HTR-8/SVneo (cell line): ENCODE data around the gene PRKCB.

Source experiments
- DNase-seq: peaks from one replicate; pipeline ENCODE4 v3.0.0; 2011; ENCODE audit warnings: low spot score, mixed read lengths; ENCODE audit not compliant: insufficient read length
- FAIRE-seq: peaks from 2 replicates; lab custom pipeline; 2011; peaks lifted over from hg19 to GRCh38; lab: Jason Lieb, UNC

The PRKCB gene

DNA sequence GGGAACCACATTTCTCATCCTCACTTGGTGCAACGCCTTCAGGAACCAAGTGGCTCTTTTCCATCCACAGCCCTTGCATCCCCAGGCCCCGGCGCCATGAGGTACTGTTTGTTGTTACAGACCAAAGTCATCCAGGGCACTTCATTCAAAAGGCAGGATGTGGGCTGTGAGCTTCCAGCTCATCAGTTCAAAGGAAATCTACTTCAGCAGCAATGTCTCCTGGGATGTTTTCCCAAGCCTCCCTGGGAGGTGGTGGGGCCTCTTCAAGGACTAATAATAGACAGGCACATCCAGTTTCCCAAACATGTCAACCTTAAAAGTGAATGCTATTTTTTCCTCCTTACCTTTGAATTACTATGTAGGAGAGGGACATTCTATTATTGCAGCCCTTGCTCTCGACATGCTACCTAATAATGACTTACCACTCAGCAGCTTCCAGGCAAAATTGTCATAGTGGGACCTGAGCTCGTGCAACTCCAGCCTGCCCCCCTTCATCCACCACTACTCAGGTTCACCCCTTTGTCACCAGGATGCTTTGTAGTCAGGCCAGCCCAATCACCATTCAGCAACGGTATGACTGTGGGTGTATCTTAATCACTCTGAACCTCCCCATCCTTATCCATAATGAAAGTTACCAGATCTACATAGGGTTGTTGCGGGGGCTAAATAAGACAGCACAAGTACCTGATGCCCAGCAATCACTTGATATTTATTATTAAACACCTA, 1.7 kb upstream of the PRKCB start:
- DNase-seq (no peak), FAIRE-seq (no peak)

DNA sequence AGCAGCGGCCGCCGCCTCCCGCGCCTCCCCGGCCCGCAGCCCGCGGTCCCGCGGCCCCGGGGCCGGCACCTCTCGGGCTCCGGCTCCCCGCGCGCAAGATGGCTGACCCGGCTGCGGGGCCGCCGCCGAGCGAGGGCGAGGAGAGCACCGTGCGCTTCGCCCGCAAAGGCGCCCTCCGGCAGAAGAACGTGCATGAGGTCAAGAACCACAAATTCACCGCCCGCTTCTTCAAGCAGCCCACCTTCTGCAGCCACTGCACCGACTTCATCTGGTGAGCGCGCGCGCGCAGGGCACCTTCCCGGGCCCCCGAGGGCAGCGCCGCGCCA, 258 bp downstream of the PRKCB start:
- no peak for DNase-seq
- FAIRE-seq, result no peak

DNA sequence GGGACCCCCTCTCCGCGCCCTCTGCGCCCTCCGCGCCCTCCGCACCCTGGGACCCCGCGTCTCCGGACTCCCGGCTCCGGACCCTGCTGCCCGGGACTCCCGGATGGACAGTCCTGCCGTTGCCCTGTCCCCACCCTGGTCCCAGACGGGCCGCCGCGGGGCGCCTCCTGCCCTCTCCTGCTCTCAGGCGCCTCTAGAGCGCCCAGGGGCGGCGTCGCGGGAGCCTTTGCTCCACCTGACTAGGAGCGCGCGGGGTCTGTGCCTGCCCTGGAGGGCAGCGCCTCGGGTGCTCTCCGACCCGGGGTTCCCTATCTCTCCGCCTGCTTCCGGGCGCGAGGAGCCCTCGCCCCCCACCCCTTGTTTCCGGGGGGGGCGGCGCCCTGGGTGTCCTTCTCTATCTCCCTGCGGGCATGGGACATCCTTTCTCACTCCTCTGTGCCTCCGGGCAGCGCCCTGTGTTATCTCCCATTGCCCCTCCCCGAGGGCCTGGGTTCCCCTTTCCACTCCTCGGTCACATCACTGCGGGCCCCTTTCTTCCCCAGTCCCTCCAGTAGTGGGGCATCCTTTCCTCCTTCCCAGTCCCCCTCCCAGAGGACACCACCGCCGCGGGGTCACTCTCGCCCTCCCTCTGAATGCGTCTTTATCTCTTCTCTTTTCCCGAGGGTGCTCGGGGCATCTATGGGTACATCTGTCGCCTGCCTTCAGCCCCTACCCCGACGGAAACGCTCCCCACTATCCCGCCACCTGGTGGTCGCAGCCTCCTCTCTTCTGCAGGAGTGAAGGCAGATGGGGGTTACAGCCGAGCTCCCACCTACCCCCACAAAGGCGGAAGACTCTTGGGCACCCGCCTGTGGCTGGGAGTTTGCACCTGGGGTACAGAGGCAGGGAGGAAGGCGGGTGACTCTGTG, 875 bp downstream of the PRKCB start:
- DNase-seq (no peak), FAIRE-seq (no peak)

DNA sequence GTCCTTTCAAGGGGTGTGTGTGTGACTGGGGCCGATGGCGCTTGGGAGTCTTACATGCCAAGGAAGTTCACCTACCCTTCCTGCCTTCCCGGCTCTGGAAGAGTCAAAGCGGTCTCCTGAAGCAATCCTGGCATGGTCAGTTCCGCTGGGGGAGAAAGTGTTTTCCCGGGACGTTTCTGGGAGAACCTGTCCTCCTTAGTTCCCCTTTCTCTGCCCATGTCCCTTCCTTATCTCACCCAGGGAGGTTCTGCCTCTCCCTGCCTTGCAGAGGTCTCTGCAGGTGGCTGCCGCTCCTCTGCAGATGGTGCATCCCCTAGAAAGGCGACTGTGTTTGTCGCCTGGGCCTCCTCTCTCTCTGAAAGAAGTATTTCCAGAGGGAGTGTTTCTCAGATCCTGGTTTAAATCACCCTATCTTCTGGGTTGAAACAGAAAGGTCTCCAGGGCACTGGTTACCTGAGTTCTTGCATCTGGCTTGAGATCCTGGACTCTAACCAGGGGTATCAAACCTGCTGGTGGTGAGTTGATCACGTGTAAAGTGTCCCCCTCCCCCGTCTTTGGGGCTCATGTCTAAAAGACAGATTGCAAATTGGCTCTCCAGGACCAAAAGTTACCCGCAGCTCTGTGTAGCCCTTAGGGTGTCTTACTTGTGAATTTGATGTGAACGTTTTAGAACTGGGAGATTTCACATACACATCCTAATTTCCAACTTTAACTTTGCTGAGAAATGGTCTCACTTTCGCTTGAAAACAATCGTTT, 1.9 kb downstream of the PRKCB start:
- DNase-seq (no peak), FAIRE-seq (no peak)

DNA sequence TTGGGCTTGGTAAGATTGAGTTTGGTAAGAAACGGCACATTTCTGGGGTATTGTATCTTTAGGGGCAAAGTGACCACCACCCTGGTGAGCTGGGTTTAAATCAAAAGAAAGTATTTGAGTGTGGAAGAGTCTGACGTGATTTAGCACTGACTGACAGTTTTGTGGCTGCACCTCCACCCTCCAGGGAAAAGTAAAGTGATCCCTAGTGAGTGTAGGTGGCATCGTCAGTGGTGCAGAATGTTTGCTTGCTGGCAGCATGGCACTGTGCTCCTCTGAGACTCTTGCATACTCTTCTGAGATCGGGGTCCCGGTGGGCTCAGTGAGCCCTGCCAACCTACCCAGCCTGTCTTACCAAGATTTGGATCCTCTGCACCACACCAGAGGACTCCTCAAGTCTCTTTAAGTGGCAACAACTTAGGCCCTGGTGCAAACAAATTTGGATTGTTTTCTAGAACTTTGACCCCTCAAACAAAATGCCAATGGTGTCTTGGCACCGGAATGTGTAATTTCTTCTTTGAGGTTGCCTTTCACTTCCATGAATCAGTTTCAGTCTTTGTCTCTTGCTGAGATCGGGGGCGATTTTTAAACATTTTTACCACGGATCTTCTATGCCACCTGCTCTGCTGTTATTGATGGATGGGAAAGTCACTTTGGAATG, 2.8 kb downstream of the PRKCB start:
- no peak for FAIRE-seq
- no peak for DNase-seq

DNA sequence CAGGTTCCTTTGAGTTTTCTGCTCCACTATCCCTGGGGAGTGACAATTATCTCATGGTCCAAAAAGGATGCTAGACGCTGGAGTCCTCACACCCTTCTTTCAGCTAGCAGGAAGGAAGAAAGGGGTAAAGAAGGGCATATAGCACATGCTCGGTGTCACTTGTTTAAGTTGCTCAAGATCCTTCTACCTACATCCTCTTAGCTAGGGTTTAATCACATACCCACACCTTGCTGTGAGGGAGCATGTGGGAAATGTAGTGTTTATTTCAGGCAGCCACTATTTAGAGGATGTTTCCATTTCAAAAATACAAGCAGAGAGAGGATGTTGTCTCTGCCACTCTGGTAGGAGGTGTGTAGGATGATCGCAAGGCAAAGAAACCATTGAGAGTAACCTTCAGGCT, 4.5 kb downstream of the PRKCB start:
- no peak for DNase-seq
- no peak for FAIRE-seq

DNA sequence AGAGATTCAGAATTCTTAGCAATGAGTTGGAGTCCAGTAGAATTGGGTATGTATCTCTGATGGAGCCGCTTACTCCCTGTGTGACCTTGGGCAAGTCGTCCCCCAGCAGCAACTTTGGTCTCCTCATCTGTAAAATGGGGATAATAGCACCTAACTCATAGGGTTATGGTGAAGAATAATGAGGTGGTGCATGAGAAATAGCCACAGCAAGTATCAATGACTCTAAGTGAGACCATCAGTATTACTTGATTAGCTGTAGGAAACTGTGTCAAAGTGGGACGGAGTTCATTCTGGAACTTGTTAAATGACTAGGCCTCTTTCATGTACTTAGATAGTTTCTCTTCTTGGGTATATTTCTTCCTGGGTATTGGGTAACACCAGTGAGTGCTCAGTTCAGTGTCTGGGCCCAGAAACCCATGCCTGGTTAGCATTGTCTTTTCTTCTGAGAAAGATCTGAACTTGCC, 6.4 kb downstream of the PRKCB start:
- FAIRE-seq, result no peak
- DNase-seq, result no peak

DNA sequence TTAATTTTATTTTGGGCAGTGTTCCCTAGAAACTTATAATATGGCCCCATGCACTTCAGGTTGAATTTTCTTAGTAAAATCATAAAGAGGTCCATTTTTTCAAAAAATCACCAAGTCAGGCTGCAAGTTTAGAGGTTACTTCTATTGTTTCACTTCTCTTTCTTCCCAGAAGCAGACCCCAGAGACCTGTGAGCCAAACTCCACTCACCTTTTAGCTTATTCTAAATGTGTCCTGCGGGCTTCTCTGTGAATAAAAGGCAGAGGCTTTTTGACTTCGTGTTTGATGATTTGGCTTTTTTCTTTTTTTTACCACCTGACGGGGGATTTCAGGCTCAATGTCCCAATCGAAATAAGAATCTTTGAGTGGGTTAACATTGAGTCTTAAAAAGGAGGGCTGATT, 7.4 kb downstream of the PRKCB start:
- no peak for FAIRE-seq
- no peak for DNase-seq

DNA sequence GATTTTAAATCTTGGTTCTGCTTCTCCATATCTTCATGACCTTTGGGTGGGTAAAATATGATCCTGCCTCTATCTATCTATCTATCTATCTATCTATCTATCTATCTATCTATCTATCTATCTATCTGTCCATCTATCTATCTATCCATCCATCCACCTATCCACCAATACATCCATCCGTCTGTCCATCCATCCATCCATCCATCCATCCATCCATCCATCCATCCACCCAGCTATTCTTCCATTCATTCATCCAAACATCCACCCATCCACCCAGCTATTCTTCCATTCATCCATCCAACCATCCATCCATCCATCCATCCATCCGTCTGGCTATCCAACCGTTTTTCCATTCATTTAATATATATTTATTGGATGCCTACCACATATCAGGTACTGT, 11.5 kb downstream of the PRKCB start:
- no peak for FAIRE-seq

DNA sequence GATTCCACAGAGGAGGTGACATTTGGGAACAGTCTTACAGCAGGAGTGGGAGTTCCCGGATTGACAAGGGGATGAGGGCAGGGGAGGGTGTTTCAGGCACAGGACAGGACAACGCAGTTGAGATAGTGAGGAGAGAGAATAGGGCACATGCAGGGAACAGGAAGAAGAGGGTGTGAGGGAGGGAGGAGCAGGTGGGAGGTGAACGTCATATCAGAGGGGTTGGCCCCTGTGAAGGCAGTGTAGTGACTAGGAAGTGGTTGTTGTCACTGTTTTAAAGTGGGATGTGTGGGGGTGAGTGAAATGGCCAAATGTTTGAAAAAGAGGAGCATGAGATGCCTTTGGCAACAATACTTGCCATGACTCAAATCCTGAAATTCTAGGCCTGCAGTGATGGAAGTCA, 12.2 kb downstream of the PRKCB start:
- no peak for FAIRE-seq

More for the DNA sequence above, 11.5 kb downstream of the PRKCB start:
- DNase-seq, result no peak

DNA sequence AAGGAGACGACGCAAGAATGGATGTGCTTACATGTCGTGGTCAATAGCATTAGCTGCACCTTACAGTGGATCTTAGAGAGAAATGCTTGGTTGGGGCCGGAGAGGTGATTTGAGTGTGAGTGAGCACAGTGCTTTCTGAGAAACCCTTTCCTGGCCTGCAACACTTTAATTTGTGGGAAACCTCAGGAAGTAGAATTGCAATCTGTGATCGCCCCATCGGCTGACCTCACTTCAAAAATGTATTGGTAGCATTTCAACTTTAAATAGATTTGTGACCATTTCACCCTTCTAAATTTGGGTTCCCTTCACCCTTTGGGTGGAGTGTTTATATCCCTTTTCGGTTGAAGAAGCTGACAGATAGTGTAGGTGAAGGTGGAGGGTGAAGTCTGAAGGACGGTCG, 13.2 kb downstream of the PRKCB start:
- no peak for FAIRE-seq

More for the DNA sequence above, 12.2 kb downstream of the PRKCB start:
- no peak for DNase-seq

DNA sequence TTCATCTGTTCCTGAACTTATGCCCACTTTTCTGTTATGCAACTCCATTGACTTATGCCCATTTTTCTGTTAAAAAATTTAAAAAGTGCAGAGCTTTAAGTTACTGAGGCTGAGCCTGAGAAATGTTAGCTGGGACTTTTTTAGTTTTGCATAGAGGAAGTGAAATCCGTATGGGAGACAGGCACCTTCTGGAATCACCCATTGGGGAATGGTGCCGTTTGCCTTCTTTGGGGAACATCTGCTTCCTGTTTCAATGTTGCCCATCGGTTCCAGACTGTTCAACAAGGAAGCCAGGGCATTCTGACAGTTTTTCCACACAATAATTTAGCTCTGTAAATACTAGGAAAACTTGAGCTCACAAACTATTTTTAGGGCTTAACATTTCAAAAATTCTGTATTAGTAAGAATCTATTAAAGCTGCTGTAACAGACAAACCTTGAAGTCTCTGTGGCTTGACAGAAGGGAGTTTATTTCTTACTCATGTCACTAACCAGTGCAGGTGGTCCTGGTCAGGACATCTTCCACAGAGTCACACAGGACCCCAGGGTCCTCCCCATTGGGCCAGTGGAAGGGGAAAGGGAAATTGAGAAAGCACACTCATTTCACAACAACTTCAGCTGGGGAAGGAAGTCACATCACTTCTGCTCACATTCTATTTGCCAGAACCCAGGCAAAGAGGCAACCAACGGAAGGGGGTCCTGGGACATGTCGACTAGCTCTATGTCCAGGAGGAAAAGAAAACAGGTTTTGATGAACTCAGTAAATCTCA, 17.2 kb downstream of the PRKCB start:
- FAIRE-seq (no peak), DNase-seq (no peak)

More for the DNA sequence above, 13.2 kb downstream of the PRKCB start:
- DNase-seq, result no peak

DNA sequence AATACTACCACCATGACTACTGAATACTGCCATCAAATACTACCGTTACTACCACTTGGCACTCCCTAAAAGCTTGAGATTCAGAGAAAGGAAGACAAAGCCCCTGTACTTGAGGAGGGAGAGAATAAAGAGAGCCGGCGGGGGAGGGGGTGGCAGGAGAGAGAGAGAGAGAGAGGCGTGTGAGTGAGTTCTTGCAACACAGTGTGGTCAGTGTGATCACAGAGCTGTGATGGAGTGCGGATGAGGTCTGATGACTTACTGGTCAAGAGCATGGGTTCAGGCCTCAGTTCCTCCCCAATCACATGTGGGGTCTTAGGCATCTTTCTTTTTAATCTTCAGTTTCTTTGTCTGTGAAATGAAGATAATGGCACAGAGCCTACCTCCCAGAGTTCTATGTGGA, 19.2 kb downstream of the PRKCB start:
- no peak for FAIRE-seq
- DNase-seq, result no peak

DNA sequence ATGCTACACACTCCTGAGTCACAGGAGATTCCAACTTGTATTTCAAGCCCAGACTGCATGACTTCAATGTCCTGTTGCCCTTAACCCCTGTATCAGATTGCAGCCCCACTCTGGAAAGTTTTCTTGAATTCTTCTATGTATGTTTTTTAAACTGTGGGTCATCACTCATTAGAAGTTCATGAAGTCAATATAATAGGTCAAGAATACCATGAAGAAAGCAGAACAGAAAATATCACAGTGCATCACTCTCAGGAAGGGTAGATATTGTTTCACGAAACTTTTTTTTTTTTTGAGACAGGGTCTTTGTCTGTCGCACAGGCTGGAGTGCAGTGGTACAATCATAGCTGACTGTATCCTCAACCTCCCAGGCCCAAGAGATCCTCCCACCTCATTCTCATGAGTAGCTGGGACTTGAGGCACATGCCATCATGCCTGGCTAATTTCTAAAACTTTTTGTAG, 20.5 kb downstream of the PRKCB start:
- FAIRE-seq (no peak), DNase-seq (no peak)

DNA sequence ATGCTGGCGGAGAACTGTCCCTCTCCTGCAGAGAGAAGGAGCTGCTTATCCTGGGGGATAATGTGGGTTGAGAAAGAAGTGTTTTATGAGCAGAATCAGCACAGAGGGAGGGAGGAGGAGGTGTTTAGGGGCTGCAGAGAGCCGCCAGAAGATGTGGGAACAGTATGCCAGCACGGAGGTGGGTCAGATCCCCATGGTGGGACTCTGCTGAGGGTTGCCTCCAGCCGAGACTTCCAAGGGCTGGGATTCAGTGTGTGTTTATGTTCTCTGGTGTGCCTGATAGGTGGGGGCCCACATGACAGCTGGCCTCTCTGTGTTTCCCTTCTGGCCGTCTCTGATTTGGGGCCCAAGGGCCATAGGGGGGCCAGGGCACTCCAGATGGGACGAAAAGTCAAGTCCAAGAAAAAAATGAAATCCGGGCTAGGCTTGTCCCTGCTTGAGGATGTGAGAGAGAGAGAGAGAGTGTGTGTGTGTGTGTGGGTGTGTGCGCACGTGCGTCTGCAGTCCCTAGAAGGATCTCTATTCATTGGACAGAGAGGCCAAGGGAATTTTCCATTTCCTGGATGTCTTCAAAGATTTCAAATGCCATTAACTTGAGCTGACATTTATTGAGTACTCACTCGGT, 21.6 kb downstream of the PRKCB start:
- DNase-seq (no peak), FAIRE-seq (no peak)

DNA sequence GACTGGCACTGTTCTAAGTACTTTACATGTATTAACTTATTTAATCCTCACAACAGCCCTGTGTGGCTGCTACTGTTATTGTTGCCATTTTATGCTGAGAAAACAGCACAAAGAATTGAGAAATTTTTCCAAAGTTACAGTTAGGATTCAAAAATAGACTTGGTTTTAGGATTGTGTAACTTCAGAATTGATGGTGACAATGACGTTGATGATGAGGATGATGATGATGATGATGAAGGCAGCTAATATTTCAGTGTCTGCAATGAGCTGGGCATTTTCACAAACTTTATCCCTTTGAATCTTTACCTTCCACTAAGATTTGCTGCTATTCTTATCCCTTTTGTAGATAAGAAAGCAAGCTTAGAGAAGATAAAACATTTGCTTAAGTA, 22.1 kb downstream of the PRKCB start:
- no peak for FAIRE-seq
- DNase-seq, result no peak

DNA sequence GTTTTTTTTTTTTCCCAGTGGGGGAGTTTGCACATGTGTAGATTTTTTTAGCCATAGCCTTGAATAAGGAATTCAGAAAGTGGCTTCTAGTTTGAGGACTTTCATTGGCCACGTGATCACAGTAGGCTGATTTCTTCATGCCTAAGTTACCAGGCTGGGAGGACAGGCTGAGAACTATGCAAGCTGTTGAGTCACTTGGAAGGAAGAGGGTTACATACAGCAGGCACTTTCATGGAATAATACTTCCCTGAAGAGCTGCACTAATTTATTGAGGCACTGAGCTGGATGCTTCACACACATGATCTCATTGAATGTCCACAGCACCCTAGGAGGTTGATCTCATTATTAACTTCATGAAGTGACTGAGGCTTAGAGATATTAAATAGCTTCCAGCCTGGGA, 22.8 kb downstream of the PRKCB start:
- DNase-seq, result no peak
- FAIRE-seq, result no peak

DNA sequence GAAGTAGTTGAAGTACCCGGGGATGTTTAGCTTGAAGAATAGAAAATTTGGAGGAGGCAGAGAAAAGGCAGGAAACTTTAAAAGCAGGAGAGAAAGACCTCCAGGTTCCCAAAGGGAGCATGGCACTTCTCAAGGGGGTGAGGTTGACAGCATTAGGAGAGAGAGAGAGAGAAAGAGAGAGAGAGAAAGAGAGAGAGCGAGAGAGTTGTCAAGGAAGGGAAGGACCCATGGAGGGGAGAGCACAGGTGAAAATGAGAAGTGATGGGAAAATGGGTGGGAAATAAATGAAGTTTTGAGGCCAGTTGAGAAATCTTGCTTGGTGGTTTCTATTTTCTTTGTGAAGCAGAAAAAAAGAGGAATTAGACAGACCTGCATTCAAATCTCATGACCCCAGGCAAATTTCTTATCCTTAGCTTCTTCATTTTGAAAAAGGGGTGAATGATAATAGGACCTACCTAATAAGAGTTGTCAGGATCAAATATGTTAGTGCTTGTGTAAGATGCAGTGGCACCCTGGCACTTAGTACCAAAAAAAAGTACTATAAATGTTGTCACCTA, 24.0 kb downstream of the PRKCB start:
- FAIRE-seq, result no peak
- no peak for DNase-seq

DNA sequence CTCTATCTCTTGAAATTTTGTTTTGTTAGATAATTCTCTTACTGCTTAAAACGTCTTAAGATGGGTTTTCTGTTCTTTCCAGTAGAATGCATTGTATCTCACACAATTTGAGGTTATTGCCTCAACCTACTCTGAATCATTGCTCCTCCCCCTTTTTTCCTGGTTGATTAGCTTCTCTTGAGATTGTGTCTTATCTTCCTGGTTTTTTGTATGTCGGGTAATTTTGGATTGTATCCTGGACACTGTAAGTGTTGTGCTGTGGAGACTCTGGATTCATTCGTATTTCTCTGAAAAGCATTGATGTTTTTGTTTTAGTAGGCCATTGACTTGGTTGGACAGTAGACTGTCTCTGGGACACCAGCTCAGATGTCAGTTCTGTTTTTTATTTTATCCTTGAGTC, 26.1 kb downstream of the PRKCB start:
- no peak for DNase-seq
- no peak for FAIRE-seq
